GM12874 (cell line): ENCODE results near the gene RC3H2.

ENCODE experiments used
- TF ChIP-seq, protein P1 (sequence below): IDR thresholded peaks from 2 replicates; pipeline ENCODE4 v1.5.1; 2011; ENCODE audit warnings: low read depth, mild to moderate bottlenecking, control low read depth, low read length, moderate library complexity; ENCODE audit not compliant: insufficient read depth

The RC3H2 gene

DNA sequence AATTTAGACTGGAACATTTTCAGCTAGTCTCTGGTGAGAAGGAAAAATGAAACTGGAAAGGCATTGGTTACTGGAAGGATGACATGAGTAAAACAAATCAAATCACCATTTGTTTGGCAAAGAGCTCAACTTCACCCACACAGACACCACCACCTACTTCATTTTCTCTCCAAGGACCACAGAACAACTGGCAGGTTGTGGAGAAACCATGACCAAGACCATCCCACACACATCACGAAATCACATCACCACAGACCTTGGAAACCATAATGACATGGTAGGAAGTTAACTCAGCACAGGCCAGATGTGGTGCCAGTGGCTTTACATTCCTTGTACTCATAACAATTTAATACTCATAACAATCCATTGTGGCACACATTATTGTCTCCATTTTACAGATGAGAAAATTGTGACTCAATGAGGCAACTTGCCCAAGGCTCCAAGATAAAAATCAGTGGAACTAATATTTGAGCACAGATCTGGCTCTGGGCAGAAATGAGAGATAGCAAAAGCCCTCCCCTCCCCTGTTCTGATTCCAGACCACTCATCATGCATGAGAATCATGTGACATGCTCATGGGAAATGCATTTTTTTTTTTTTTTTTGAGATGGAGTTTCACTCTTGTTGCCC is 97.8 kb downstream of the RC3H2 start:
- TF ChIP-seq, protein P1, sequence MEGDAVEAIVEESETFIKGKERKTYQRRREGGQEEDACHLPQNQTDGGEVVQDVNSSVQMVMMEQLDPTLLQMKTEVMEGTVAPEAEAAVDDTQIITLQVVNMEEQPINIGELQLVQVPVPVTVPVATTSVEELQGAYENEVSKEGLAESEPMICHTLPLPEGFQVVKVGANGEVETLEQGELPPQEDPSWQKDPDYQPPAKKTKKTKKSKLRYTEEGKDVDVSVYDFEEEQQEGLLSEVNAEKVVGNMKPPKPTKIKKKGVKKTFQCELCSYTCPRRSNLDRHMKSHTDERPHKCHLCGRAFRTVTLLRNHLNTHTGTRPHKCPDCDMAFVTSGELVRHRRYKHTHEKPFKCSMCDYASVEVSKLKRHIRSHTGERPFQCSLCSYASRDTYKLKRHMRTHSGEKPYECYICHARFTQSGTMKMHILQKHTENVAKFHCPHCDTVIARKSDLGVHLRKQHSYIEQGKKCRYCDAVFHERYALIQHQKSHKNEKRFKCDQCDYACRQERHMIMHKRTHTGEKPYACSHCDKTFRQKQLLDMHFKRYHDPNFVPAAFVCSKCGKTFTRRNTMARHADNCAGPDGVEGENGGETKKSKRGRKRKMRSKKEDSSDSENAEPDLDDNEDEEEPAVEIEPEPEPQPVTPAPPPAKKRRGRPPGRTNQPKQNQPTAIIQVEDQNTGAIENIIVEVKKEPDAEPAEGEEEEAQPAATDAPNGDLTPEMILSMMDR: no peak

GRCh38 chr9:122806661-122807060 is 98.5 kb downstream of the RC3H2 start:
- TF ChIP-seq, protein P1: no peak

DNA sequence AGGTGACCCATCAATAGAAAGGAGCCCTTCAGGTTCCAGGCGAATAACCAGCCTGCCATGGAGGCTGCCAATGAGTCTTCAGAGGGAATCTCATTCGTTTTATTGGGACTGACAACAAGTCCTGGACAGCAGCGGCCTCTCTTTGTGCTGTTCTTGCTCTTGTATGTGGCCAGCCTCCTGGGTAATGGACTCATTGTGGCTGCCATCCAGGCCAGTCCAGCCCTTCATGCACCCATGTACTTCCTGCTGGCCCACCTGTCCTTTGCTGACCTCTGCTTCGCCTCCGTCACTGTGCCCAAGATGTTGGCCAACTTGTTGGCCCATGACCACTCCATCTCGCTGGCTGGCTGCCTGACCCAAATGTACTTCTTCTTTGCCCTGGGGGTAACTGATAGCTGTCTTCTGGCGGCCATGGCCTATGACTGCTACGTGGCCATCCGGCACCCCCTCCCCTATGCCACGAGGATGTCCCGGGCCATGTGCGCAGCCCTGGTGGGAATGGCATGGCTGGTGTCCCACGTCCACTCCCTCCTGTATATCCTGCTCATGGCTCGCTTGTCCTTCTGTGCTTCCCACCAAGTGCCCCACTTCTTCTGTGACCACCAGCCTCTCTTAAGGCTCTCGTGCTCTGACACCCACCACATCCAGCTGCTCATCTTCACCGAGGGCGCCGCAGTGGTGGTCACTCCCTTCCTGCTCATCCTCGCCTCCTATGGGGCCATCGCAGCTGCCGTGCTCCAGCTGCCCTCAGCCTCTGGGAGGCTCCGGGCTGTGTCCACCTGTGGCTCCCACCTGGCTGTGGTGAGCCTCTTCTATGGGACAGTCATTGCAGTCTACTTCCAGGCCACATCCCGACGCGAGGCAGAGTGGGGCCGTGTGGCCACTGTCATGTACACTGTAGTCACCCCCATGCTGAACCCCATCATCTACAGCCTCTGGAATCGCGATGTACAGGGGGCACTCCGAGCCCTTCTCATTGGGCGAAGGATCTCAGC is 104.8 kb downstream of the RC3H2 start, which contains the start of gene OR1K1:
Gene OR1K1, plus strand, starts transcription at position 58 of the 995 bp plus-strand sequence. Its CDS starts 0 bp downstream, at position 58.
- TF ChIP-seq, protein P1: no peak

DNA sequence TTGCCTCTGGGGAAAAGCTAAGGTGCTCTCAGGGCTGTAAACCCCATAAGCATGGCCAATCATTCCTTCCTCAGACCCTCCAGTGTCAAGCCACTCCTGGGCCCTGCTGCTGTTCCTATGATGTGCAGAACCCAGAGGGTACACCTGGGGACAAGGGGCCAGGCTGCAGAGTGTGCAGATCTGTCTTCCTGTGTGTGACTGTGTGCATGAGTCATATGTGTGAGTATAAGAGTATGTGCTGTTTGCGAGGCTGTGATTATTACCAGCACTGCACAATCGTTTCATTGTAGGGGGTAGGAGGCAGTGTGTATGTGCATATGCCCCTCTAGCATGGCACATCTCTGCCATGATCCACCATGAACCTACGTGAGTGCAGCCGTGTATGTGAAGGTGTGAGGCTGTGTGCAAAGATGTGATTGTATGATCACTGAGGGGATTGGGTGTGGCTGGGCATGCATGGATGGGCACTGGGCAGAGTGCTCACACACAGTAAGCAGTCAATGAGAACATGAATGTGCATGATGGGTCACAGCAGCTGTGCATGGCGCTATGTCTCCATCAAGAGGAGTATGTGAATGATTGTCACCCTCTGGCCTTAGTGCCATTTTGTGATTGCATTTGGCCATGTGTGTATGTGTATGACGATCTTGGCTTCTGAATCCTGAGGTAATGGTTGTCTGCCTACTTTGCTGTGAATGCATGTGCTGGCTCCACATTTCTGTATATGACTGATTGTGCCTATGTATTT is 107.7 kb downstream of the RC3H2 start:
- TF ChIP-seq, protein P1: no peak
